ENCODE measurements around the gene KLHDC4. TPM values are rescaled to one million over a fixed set of nuclear protein-coding genes. Genes with fewer than 3 reads are reported as not detected.

Gene KLHDC4
- total and polyA plus RNA-seq, 4 experiments from 2014 or later = 16.3 to 90.0 (median 50.2) TPM

DNA sequence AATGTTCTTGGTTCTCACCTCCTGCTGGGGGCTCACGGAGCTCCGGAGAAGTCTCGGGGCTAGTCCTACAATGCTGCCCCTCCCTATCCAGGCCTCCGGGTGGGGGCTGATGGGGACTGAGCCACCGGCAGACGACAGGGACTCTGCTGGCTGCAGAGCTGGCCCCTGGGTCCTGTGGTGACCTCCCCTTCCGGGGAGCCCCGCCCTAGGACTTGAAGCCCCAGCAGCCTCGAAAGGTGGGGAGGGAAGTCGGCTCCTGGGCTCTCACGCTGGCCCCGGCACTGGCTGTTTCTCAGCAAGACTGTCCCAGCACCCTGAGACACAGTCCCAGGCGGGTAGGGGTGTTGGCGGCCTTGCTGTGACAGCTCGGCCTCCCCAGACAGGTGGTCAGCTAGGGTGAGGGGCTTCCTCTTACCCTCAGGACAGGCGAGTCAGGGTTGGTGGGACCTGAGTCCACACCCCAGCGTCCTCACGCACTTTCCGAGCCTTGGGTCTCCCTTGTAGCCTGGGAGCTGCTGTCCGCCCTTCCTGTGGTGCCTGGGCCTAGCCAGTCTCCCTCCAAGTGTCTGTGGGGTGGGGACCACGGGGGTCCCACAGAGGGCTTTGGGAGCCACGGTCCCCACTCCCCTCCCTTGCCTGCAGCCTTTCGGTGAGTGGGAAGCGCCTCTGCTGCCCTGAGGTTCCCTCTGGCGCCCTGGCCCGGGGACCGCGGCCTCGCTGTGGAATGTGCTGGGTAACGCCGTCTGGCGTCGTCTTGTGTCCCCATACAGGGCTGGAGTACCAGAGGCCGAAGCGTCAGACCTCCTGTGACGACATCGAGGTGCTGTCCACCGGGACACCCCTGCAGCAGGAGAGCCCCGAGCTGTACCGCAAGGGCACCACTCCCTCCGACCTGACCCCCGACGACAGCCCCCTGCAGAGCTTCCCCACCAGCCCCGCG, 76.6 kb downstream of the KLHDC4 start:
- CTCF ChIA-PET (ENCODE audit: partially characterized antibody) = no interaction called here
- no peaks in the 10 kb centered on the region for H3K9me3 ChIP-seq (ENCODE audit: control insufficient read depth in 1 of 2, low read length in 2 of 2)
- H3K9me3 Mint-ChIP-seq = no peaks in the 10 kb centered on the region
- no peaks in the 10 kb centered on the region for H3K27me3 ChIP-seq (ENCODE audit: insufficient read depth, low read length)
- no peaks in the 10 kb centered on the region for H3K4me1 ChIP-seq (ENCODE audit: insufficient read depth, low read length)
- no peaks in the 10 kb centered on the region for H3K36me3 ChIP-seq (ENCODE audit: insufficient read depth, low read length)
- POLR2A ChIA-PET (ENCODE audit: partially characterized antibody) = no interaction called here
- DNase-seq = no peak
- H3K27ac ChIP-seq (ENCODE audit: low read depth, low read length) = no peak overlapping the region
- H3K4me3 Mint-ChIP-seq = no peak overlapping the region
- no peaks in the 10 kb centered on the region for H3K27me3 Mint-ChIP-seq
- H3K4me1 Mint-ChIP-seq = no peaks in the 10 kb centered on the region
- no peak overlapping the region for H3K4me3 ChIP-seq (ENCODE audit: low read length in 2 of 2)
- no peak overlapping the region for H3K27ac Mint-ChIP-seq
- intact Hi-C loops (cut with micrococcal nuclease) = no loop called here
- peaks cover 0 to 2% of the 10 kb centered on the region in 2 donors for H3K36me3 Mint-ChIP-seq

DNA sequence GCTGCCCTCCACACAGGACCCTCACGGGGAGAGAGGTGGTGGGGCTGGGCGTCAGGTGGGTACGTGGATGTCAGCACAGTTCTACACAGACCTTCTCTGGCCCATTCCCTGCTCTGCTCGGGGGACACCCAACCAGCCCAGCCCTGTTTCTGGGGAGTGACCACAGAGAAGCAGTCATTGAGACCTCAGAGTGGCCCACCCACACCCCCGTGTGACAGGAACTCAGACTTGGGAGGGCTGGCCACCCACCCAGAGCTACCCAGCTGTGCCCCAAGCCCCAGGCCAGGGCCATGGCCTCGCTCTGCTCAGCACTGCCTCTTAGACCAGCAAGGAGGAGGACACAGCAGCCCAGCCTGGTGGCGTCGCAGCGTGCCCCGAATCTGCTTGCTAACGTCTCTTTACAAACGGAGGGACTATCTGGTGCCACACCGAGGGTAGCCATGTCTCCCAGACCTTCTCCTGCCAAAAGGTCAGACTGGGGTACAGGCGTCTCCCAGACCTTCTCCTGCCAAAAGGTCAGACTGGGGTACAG, 77.7 kb downstream of the KLHDC4 start:
- H3K27ac Mint-ChIP-seq = no peak overlapping the region
- no peaks in the 10 kb centered on the region for H3K27me3 Mint-ChIP-seq
- ChIA-PET POLR2A (ENCODE audit: partially characterized antibody) (no interaction called here), CTCF (ENCODE audit: partially characterized antibody) (no interaction called here)
- Histone ChIP-seq H3K36me3 (ENCODE audit: insufficient read depth, low read length) (no peaks in the 10 kb centered on the region), H3K27me3 (ENCODE audit: insufficient read depth, low read length) (no peaks in the 10 kb centered on the region), H3K4me1 (ENCODE audit: insufficient read depth, low read length) (no peaks in the 10 kb centered on the region), H3K4me3 (ENCODE audit: low read length in 2 of 2) (no peak overlapping the region), H3K27ac (ENCODE audit: low read depth, low read length) (no peak overlapping the region), H3K9me3 (ENCODE audit: control insufficient read depth in 1 of 2, low read length in 2 of 2) (no peaks in the 10 kb centered on the region)
- H3K9me3 Mint-ChIP-seq = no peaks in the 10 kb centered on the region
- no peak overlapping the region for H3K4me3 Mint-ChIP-seq
- intact Hi-C loops (cut with micrococcal nuclease) = no loop called here
- no peaks in the 10 kb centered on the region for H3K4me1 Mint-ChIP-seq
- H3K36me3 Mint-ChIP-seq = no peaks in the 10 kb centered on the region
- no peak for DNase-seq

DNA sequence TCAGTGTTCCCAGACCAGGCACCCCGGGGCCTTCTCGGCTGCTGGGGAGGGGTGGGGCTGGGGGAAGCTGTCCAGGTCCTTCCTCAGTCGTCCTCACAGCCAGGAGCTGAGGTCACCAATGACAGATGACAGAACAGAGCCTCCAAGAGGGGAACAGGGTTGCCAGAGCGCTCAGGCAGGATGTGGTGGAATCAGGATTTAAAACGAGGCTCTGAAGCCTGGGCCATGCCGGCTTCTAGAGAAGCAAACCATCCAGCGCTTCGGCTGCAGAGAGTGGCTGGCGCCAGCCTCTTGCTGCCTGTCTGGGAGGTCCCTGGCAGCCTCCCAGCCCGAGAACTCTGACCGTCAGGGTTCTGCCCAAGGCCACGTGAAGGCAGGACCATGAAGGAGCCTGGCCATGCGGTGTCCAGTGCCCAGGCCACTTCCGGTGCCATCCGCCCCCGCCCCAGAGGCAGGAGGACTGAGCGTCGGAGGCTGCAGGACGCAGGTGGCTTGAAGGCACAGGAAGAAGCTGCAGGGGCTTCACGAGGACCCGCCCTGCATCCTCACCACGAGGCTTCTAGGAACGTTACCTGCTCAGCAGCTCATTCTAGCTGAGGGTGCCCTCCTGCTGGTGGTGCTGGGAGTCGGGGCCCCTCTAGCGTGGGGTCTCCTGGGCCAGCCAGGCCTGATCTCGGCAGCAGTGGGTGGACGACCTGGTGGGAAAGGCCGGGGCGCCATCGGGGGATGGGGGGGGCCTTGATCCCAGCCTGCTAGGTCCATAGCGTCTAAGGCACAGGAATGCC, 78.5 kb downstream of the KLHDC4 start:
- H3K27ac Mint-ChIP-seq = peak overlapping the region in 1 of 7 donors; percentile 19
- H3K9me3 Mint-ChIP-seq = no peaks in the 10 kb centered on the region
- H3K36me3 Mint-ChIP-seq = no peaks in the 10 kb centered on the region
- POLR2A ChIA-PET (ENCODE audit: partially characterized antibody) = no interaction called here
- Histone ChIP-seq H3K9me3 (ENCODE audit: control insufficient read depth in 1 of 2, low read length in 2 of 2) (no peaks in the 10 kb centered on the region), H3K36me3 (ENCODE audit: insufficient read depth, low read length) (no peaks in the 10 kb centered on the region), H3K27me3 (ENCODE audit: insufficient read depth, low read length) (no peaks in the 10 kb centered on the region), H3K4me1 (ENCODE audit: insufficient read depth, low read length) (peaks cover under 1% of the 10 kb centered on the region), H3K4me3 (ENCODE audit: low read length in 2 of 2) (no peak overlapping the region), H3K27ac (ENCODE audit: low read depth, low read length) (no peak overlapping the region)
- H3K4me3 Mint-ChIP-seq = no peak overlapping the region
- H3K4me1 Mint-ChIP-seq = no peaks in the 10 kb centered on the region
- CTCF ChIA-PET (ENCODE audit: partially characterized antibody) = no interaction called here
- no peak for DNase-seq
- intact Hi-C loops (cut with micrococcal nuclease) = no loop called here
- no peaks in the 10 kb centered on the region for H3K27me3 Mint-ChIP-seq

DNA sequence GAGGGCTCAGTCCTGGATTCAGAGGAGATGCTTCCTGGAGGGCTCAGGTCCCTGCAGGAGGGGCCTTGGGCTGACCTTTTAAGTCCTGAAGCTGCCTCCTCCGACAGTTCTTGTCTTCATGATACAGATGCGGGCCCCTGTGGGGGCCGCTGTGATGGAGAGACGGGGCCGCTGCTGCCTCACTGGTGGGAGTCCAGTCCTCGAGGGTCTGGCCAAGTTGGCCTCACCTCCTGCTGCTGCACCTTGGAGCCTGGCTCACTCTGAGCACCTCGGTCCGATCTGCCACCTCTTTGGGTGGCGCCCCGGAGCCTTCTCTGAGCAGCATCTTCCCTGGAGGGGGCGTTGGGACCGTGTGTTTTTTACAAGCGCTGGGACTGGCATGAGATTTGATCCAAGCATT, 79.1 kb downstream of the KLHDC4 start:
- Histone ChIP-seq H3K9me3 (ENCODE audit: control insufficient read depth in 1 of 2, low read length in 2 of 2) (no peaks in the 10 kb centered on the region), H3K27me3 (ENCODE audit: insufficient read depth, low read length) (no peaks in the 10 kb centered on the region), H3K36me3 (ENCODE audit: insufficient read depth, low read length) (no peaks in the 10 kb centered on the region), H3K4me3 (ENCODE audit: low read length in 2 of 2) (no peak overlapping the region), H3K4me1 (ENCODE audit: insufficient read depth, low read length) (peaks cover 4% of the 10 kb centered on the region), H3K27ac (ENCODE audit: low read depth, low read length) (no peak overlapping the region)
- ChIA-PET CTCF (ENCODE audit: partially characterized antibody) (no interaction called here), POLR2A (ENCODE audit: partially characterized antibody) (no interaction called here)
- Mint-ChIP-seq H3K36me3 (no peaks in the 10 kb centered on the region), H3K4me3 (no peak overlapping the region), H3K4me1 (peaks cover 0 to 2% (median 0%) of the 10 kb centered on the region in 4 donors), H3K27me3 (no peaks in the 10 kb centered on the region), H3K9me3 (no peaks in the 10 kb centered on the region), H3K27ac (no peak overlapping the region)
- intact Hi-C loops (cut with micrococcal nuclease) = no loop called here
- DNase-seq = no peak

DNA sequence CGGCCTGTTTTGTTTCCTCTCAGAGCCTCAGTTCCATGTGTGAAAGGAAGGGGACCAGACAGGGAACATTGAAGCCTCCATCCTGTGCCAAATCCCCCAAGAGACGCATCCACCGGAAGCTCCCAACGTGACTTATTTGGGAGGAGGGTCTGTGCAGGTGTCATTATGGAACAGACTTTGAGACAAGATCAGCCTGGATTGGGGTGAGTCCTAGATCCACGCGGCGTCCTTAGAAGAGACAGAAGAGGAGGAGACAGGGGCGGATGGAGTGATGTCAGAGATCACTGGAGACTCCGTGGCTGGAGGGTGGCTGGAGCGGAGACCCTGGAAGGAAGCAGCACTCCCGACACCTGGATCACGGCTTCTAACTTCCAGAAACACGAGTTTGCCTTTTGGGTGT, 80.0 kb downstream of the KLHDC4 start:
- H3K27me3 ChIP-seq (ENCODE audit: insufficient read depth, low read length) = no peaks in the 10 kb centered on the region
- H3K4me1 ChIP-seq (ENCODE audit: insufficient read depth, low read length) = peaks cover 4% of the 10 kb centered on the region
- DNase-seq = no peak
- Mint-ChIP-seq H3K36me3 (no peaks in the 10 kb centered on the region), H3K27ac (peak overlapping the region in 1 of 7 donors; percentile 50), H3K4me3 (no peak overlapping the region), H3K27me3 (peaks cover 0 to 2% of the 10 kb centered on the region in 2 donors), H3K4me1 (peaks cover 0 to 2% (median 0%) of the 10 kb centered on the region in 4 donors), H3K9me3 (no peaks in the 10 kb centered on the region)
- ChIA-PET POLR2A (ENCODE audit: partially characterized antibody) (no interaction called here), CTCF (ENCODE audit: partially characterized antibody) (no interaction called here)
- no peaks in the 10 kb centered on the region for H3K36me3 ChIP-seq (ENCODE audit: insufficient read depth, low read length)
- no peak overlapping the region for H3K4me3 ChIP-seq (ENCODE audit: low read length in 2 of 2)
- no peak overlapping the region for H3K27ac ChIP-seq (ENCODE audit: low read depth, low read length)
- intact Hi-C loops (cut with micrococcal nuclease) = no loop called here
- H3K9me3 ChIP-seq (ENCODE audit: control insufficient read depth in 1 of 2, low read length in 2 of 2) = no peaks in the 10 kb centered on the region

DNA sequence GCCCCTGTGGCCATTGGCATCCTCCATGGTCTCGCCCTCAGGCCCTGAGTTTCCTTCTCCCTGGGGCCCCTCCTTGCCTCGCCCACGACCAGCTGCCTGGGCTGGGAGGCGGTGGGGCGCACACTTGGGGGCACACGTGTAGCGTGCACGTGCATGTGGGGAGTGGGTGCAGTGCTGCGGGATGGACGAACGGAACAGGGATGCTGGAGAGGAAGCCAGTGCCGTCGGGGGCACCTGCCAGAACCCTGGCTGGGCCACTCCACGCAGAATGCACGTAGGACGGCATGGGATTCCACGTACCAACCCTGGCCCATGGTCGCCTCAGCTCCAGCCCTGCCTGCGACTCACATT, 80.4 kb downstream of the KLHDC4 start:
- H3K27ac Mint-ChIP-seq = no peak overlapping the region
- intact Hi-C loops (cut with micrococcal nuclease) = no loop called here
- no peaks in the 10 kb centered on the region for H3K27me3 ChIP-seq (ENCODE audit: insufficient read depth, low read length)
- POLR2A ChIA-PET (ENCODE audit: partially characterized antibody) = no interaction called here
- H3K36me3 Mint-ChIP-seq = no peaks in the 10 kb centered on the region
- H3K4me3 ChIP-seq (ENCODE audit: low read length in 2 of 2) = no peak overlapping the region
- DNase-seq = no peak
- no peaks in the 10 kb centered on the region for H3K9me3 Mint-ChIP-seq
- H3K4me1 Mint-ChIP-seq = peaks cover 0 to 2% (median 0%) of the 10 kb centered on the region in 4 donors
- peaks cover 0 to 3% of the 10 kb centered on the region in 2 donors for H3K27me3 Mint-ChIP-seq
- H3K27ac ChIP-seq (ENCODE audit: low read depth, low read length) = no peak overlapping the region
- H3K4me3 Mint-ChIP-seq = no peak overlapping the region
- no peaks in the 10 kb centered on the region for H3K9me3 ChIP-seq (ENCODE audit: control insufficient read depth in 1 of 2, low read length in 2 of 2)
- CTCF ChIA-PET (ENCODE audit: partially characterized antibody) = no interaction called here
- peaks cover 4% of the 10 kb centered on the region for H3K4me1 ChIP-seq (ENCODE audit: insufficient read depth, low read length)
- H3K36me3 ChIP-seq (ENCODE audit: insufficient read depth, low read length) = no peaks in the 10 kb centered on the region

DNA sequence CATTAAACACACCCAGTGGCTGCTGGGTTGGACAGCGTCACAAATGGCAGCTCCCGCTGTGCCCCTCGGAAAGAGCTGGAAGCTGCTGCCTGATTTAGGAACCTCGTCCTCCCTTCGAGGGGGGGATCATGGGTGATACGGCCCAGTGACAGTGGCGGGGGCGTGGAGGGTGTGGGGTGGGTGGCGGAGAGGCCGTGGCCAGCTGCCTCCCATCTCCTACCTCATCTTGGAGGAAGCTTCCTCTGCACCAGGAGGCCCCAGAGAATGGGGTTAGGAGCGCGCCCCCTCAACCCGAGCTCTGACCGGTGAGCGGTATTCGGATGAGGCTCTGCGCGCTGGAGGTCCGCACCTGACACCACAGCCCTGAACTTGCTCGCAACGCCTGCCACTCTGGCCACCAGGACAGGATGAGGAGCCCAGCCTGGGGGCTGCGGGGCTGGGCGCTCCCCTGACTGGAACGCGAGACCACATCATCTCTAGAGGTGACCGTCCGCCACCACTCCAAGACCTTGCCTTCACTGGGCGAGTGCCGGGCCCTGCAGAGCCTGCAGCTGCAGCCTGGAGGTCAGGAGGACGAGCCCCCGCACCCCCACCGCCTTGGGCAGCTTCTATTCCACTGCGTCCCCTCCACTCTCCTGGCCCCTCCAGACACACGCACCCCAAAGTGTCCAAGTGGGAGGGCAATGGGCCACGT, 80.9 kb downstream of the KLHDC4 start:
- no peaks in the 10 kb centered on the region for H3K9me3 Mint-ChIP-seq
- no peak overlapping the region for H3K27ac Mint-ChIP-seq
- H3K27me3 Mint-ChIP-seq = peaks cover 0 to 3% of the 10 kb centered on the region in 2 donors
- peaks cover 4% of the 10 kb centered on the region for H3K4me1 ChIP-seq (ENCODE audit: insufficient read depth, low read length)
- H3K4me1 Mint-ChIP-seq = peaks cover 0 to 2% (median 0%) of the 10 kb centered on the region in 4 donors
- ChIA-PET CTCF (ENCODE audit: partially characterized antibody) (no interaction called here), POLR2A (ENCODE audit: partially characterized antibody) (no interaction called here)
- no peak overlapping the region for H3K4me3 Mint-ChIP-seq
- H3K9me3 ChIP-seq (ENCODE audit: control insufficient read depth in 1 of 2, low read length in 2 of 2) = no peaks in the 10 kb centered on the region
- no peaks in the 10 kb centered on the region for H3K27me3 ChIP-seq (ENCODE audit: insufficient read depth, low read length)
- H3K36me3 Mint-ChIP-seq = no peaks in the 10 kb centered on the region
- H3K4me3 ChIP-seq (ENCODE audit: low read length in 2 of 2) = no peak overlapping the region
- intact Hi-C loops (cut with micrococcal nuclease) = no loop called here
- H3K36me3 ChIP-seq (ENCODE audit: insufficient read depth, low read length) = no peaks in the 10 kb centered on the region
- no peak overlapping the region for H3K27ac ChIP-seq (ENCODE audit: low read depth, low read length)
- no peak for DNase-seq

All from CD4-positive, alpha-beta memory T cell (primary cell).